SK-N-SH treated with all-trans-retinoic acid at 6 μM for 48 hours (cell line): ENCODE results near the gene BCAT1.
A peak's percentile ranks its signal among the peaks of the same experiment; 100 is the strongest.

ENCODE experiments used
- ATAC-seq: fragments of 200-7000 bp; cut with Tn5 transposase; 3 replicates; pipeline ENCODE4 v1.9.1; 2020; ENCODE audit warnings: mild to moderate bottlenecking, moderate library complexity
- ARNTL ChIP-seq: fragments of 450-650 bp; formaldehyde crosslinking; IDR thresholded peaks from 2 replicates; pipeline ENCODE4 v1.5.0; 2020; ENCODE audit warnings: low read depth, mild to moderate bottlenecking, moderate library complexity, borderline replicate concordance
- BACH2 ChIP-seq: fragments of 250-450 bp; sonication (Bioruptor Pico); IDR thresholded peaks from 2 replicates; pipeline ENCODE4 v1.9.0; 2021; ENCODE audit warnings: mild to moderate bottlenecking, borderline replicate concordance
- CSDC2 ChIP-seq: fragments of 250-450 bp; sonication (Bioruptor Pico); IDR thresholded peaks from 2 replicates; pipeline ENCODE4 v1.5.0; 2020; ENCODE audit warnings: mild to moderate bottlenecking, moderate library complexity
- ESRRG ChIP-seq: fragments of 250-450 bp; sonication (Bioruptor Pico); IDR thresholded peaks from 2 replicates; pipeline ENCODE4 v1.6.1; 2021; ENCODE audit warnings: mild to moderate bottlenecking
- GLIS3 ChIP-seq: fragments of 250-450 bp; sonication (Bioruptor Pico); IDR thresholded peaks from 2 replicates; pipeline ENCODE4 v1.5.0; 2020; ENCODE audit warnings: mild to moderate bottlenecking, moderate library complexity
- ISL1 ChIP-seq: fragments of 250-450 bp; sonication (Bioruptor Pico); IDR thresholded peaks from 2 replicates; pipeline ENCODE4 v2.1.2; 2022; ENCODE audit warnings: mild to moderate bottlenecking, moderate library complexity
- OSR1 ChIP-seq: fragments of 250-450 bp; sonication (Bioruptor Pico); IDR thresholded peaks from 2 replicates; pipeline ENCODE4 v1.8.0; 2022; ENCODE audit warnings: moderate library complexity, mild to moderate bottlenecking, inconsistent platforms
- PPARA ChIP-seq: fragments of 250-450 bp; sonication (Bioruptor Pico); IDR thresholded peaks from 2 replicates; pipeline ENCODE4 v1.5.0; 2020; ENCODE audit warnings: mild to moderate bottlenecking, borderline replicate concordance
- RARB ChIP-seq: fragments of 250-450 bp; sonication (Bioruptor Pico); IDR thresholded peaks from 2 replicates; pipeline ENCODE4 v1.8.0; 2021; ENCODE audit warnings: mild to moderate bottlenecking, moderate library complexity
- SNAI2 ChIP-seq: fragments of 250-450 bp; sonication (Bioruptor Pico); IDR thresholded peaks from 2 replicates; pipeline ENCODE4 v1.5.0; 2020; ENCODE audit warnings: mild to moderate bottlenecking, moderate library complexity
- TCF4 ChIP-seq: fragments of 250-450 bp; sonication (Bioruptor Pico); IDR thresholded peaks from 2 replicates; pipeline ENCODE4 v1.8.0; 2021; ENCODE audit warnings: mild to moderate bottlenecking, moderate library complexity, borderline replicate concordance
- ZFP30 ChIP-seq: fragments of 450-650 bp; formaldehyde crosslinking; IDR thresholded peaks from 2 replicates; pipeline ENCODE4 v1.5.0; 2022; ENCODE audit warnings: mild to moderate bottlenecking, moderate library complexity
- ZNF565 ChIP-seq: fragments of 450-650 bp; formaldehyde crosslinking; conservative IDR thresholded peaks from 2 replicates; pipeline ENCODE4 v1.5.0; 2020; ENCODE audit warnings: low read depth, mild to moderate bottlenecking, moderate library complexity
- ZNF70 ChIP-seq: fragments of 450-650 bp; formaldehyde crosslinking; IDR thresholded peaks from 2 replicates; pipeline ENCODE4 v1.5.0; 2020; ENCODE audit warnings: mild to moderate bottlenecking, moderate library complexity
- ZNF8 ChIP-seq: fragments of 450-650 bp; formaldehyde crosslinking; IDR thresholded peaks from 2 replicates; pipeline ENCODE4 v1.5.0; 2020; ENCODE audit warnings: mild to moderate bottlenecking, moderate library complexity
- TF ChIP-seq, protein P1 (sequence below): fragments of 250-450 bp; sonication (Bioruptor Pico); IDR thresholded peaks from 2 replicates; pipeline ENCODE4 v1.5.0; 2020; ENCODE audit warnings: mild to moderate bottlenecking, moderate library complexity
- TF ChIP-seq, protein P2 (sequence below): fragments of 250-450 bp; sonication (Bioruptor Pico); IDR thresholded peaks from 2 replicates; pipeline ENCODE4 v1.5.1; 2021; ENCODE audit warnings: mild to moderate bottlenecking, moderate library complexity
- TF ChIP-seq, protein P3 (sequence below): fragments of 250-450 bp; sonication (Bioruptor Pico); IDR thresholded peaks from 2 replicates; pipeline ENCODE4 v1.8.0; 2020; ENCODE audit warnings: mild to moderate bottlenecking, moderate library complexity, borderline replicate concordance
- TF ChIP-seq, protein P4 (sequence below): fragments of 250-450 bp; sonication (Bioruptor Pico); IDR thresholded peaks from 2 replicates; pipeline ENCODE4 v1.8.0; 2021; ENCODE audit warnings: low read depth, mild to moderate bottlenecking, moderate library complexity, borderline replicate concordance
- TF ChIP-seq, protein P5 (sequence below): fragments of 250-450 bp; sonication (Bioruptor Pico); IDR thresholded peaks from 2 replicates; pipeline ENCODE4 v1.5.1; 2020; ENCODE audit warnings: low read depth, mild to moderate bottlenecking, moderate library complexity

The BCAT1 gene

DNA sequence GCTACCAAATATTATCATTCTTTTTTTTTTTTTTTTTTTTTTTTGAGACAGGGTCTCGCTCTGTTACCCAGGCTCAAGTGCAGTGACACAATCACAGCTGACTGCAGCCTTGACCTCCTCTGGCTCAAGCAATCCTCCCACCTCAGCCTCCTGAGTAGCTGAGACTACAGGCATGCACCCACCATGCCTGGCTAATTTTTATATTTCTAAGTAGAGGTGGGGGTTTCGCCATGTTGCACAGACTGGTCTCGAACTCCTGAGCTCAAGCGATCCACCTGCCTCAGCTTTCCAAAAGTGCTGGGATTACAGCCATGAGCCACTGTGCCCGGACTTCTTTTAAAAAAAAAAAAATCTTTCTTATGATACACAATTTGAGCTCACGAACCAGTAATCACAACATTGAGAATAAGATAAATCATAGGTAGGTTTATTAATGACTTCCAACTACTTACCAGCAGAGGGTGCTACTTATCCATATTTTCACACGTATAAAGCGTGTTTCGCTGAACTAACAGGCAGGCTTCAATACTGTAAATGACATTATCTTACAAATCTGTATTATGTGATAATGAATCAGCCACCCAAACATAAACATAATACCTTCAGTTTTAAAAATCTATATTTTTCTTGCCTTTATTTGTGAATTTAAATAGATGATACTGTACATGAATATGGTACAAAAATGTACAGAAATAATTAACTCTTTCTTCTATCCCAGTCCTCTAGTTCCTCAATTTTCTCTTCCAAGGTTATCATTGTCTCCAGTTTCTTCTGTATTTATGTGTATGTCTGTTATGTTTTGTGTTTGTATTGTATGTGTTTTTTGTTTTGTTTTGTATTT is 42.5 kb upstream of the BCAT1 start:
- ATAC-seq, result peak; percentile 94

DNA sequence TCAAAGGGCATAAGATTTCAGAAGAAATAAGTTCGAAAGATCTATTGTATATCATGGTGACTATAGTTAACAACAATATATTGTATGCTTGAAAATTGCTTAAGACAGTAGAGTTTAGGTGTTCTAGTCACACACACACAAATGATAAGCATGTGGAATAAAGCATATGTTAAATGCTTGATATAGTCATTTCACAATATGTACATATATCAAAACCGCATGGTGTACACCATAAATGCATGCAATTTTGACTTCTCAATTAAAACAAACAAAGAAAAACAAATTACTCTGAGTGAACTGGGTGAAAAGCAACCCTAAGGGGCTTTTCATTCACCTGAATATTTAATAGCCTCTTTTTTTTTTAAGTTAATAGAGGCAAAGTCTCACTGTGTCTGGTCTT is 40.3 kb upstream of the BCAT1 start:
- no peak for TF ChIP-seq GLIS3
- TF ChIP-seq, protein P1, sequence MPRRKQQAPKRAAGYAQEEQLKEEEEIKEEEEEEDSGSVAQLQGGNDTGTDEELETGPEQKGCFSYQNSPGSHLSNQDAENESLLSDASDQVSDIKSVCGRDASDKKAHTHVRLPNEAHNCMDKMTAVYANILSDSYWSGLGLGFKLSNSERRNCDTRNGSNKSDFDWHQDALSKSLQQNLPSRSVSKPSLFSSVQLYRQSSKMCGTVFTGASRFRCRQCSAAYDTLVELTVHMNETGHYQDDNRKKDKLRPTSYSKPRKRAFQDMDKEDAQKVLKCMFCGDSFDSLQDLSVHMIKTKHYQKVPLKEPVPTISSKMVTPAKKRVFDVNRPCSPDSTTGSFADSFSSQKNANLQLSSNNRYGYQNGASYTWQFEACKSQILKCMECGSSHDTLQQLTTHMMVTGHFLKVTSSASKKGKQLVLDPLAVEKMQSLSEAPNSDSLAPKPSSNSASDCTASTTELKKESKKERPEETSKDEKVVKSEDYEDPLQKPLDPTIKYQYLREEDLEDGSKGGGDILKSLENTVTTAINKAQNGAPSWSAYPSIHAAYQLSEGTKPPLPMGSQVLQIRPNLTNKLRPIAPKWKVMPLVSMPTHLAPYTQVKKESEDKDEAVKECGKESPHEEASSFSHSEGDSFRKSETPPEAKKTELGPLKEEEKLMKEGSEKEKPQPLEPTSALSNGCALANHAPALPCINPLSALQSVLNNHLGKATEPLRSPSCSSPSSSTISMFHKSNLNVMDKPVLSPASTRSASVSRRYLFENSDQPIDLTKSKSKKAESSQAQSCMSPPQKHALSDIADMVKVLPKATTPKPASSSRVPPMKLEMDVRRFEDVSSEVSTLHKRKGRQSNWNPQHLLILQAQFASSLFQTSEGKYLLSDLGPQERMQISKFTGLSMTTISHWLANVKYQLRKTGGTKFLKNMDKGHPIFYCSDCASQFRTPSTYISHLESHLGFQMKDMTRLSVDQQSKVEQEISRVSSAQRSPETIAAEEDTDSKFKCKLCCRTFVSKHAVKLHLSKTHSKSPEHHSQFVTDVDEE (CRISPR knock-in tag), result no peak
- TF ChIP-seq, protein P2, sequence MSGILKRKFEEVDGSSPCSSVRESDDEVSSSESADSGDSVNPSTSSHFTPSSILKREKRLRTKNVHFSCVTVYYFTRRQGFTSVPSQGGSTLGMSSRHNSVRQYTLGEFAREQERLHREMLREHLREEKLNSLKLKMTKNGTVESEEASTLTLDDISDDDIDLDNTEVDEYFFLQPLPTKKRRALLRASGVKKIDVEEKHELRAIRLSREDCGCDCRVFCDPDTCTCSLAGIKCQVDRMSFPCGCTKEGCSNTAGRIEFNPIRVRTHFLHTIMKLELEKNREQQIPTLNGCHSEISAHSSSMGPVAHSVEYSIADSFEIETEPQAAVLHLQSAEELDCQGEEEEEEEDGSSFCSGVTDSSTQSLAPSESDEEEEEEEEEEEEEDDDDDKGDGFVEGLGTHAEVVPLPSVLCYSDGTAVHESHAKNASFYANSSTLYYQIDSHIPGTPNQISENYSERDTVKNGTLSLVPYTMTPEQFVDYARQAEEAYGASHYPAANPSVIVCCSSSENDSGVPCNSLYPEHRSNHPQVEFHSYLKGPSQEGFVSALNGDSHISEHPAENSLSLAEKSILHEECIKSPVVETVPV (CRISPR knock-in tag), result no peak
- no peak for TF ChIP-seq ISL1 (CRISPR knock-in tag)
- TF ChIP-seq ZNF565 (CRISPR knock-in tag), result no peak
- TF ChIP-seq ESRRG (CRISPR knock-in tag), result no peak
- TF ChIP-seq BACH2 (CRISPR knock-in tag), result no peak
- TF ChIP-seq ZFP30, result no peak
- no peak for TF ChIP-seq ZNF8 (CRISPR knock-in tag)
- ATAC-seq, result no peak

More for the DNA sequence above, 42.5 kb upstream of the BCAT1 start:
- TF ChIP-seq, protein P2 (CRISPR knock-in tag), result no peak
- TF ChIP-seq OSR1 (CRISPR knock-in tag) (no peak), BACH2 (CRISPR knock-in tag) (no peak), ZFP30 (no peak), RARB (no peak), TCF4 (CRISPR knock-in tag) (no peak), ESRRG (CRISPR knock-in tag) (no peak), ZNF565 (CRISPR knock-in tag) (no peak), CSDC2 (CRISPR knock-in tag) (no peak), GLIS3 (no peak), SNAI2 (no peak), PPARA (CRISPR knock-in tag) (no peak), ZNF8 (CRISPR knock-in tag) (no peak), ZNF70 (no peak), ARNTL (CRISPR knock-in tag) (no peak)
- TF ChIP-seq, protein P1 (CRISPR knock-in tag), result no peak
- TF ChIP-seq, protein P3, sequence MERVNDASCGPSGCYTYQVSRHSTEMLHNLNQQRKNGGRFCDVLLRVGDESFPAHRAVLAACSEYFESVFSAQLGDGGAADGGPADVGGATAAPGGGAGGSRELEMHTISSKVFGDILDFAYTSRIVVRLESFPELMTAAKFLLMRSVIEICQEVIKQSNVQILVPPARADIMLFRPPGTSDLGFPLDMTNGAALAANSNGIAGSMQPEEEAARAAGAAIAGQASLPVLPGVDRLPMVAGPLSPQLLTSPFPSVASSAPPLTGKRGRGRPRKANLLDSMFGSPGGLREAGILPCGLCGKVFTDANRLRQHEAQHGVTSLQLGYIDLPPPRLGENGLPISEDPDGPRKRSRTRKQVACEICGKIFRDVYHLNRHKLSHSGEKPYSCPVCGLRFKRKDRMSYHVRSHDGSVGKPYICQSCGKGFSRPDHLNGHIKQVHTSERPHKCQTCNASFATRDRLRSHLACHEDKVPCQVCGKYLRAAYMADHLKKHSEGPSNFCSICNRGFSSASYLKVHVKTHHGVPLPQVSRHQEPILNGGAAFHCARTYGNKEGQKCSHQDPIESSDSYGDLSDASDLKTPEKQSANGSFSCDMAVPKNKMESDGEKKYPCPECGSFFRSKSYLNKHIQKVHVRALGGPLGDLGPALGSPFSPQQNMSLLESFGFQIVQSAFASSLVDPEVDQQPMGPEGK (CRISPR knock-in tag), result no peak
- TF ChIP-seq, protein P4, sequence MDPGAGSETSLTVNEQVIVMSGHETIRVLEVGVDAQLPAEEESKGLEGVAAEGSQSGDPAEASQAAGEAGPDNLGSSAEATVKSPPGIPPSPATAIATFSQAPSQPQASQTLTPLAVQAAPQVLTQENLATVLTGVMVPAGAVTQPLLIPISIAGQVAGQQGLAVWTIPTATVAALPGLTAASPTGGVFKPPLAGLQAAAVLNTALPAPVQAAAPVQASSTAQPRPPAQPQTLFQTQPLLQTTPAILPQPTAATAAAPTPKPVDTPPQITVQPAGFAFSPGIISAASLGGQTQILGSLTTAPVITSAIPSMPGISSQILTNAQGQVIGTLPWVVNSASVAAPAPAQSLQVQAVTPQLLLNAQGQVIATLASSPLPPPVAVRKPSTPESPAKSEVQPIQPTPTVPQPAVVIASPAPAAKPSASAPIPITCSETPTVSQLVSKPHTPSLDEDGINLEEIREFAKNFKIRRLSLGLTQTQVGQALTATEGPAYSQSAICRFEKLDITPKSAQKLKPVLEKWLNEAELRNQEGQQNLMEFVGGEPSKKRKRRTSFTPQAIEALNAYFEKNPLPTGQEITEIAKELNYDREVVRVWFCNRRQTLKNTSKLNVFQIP (CRISPR knock-in tag), result no peak
- TF ChIP-seq, protein P5, sequence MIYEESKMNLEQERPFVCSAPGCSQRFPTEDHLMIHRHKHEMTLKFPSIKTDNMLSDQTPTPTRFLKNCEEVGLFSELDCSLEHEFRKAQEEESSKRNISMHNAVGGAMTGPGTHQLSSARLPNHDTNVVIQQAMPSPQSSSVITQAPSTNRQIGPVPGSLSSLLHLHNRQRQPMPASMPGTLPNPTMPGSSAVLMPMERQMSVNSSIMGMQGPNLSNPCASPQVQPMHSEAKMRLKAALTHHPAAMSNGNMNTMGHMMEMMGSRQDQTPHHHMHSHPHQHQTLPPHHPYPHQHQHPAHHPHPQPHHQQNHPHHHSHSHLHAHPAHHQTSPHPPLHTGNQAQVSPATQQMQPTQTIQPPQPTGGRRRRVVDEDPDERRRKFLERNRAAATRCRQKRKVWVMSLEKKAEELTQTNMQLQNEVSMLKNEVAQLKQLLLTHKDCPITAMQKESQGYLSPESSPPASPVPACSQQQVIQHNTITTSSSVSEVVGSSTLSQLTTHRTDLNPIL (CRISPR knock-in tag), result no peak
